Measurements from ENCODE around the gene ASPHD1.
"Not testable (repeated sequence)": the region's sequence is repeated elsewhere in the genome, so short reads cannot be mapped to it uniquely, and the experiment has no call there.

The ASPHD1 gene

GRCh38 chr16:29900102-29900887, at the start of gene ASPHD1:
TSS of gene ASPHD1 (plus strand) at chr16:29900488. CDS start at chr16:29900972, 484 bp downstream.
- peak; percentile 4 for FAIRE-seq
- DNase-seq (ENCODE audit: insufficient read length, low spot score): peak; percentile 88

GRCh38 chr16:29850998-29851397, 49.3 kb upstream of the ASPHD1 start:
- FAIRE-seq (no peak), DNase-seq (ENCODE audit: insufficient read length, low spot score) (no peak)

GRCh38 chr16:29852654-29853053, 47.6 kb upstream of the ASPHD1 start:
- no peak for FAIRE-seq

GRCh38 chr16:29854520-29855100, 45.7 kb upstream of the ASPHD1 start:
- DNase-seq (ENCODE audit: insufficient read length, low spot score) (no peak), FAIRE-seq (no peak)

More at GRCh38 chr16:29852654-29853053, 47.6 kb upstream of the ASPHD1 start:
- DNase-seq (ENCODE audit: insufficient read length, low spot score): no peak

GRCh38 chr16:29857133-29857760, 43.0 kb upstream of the ASPHD1 start:
- no peak for DNase-seq (ENCODE audit: insufficient read length, low spot score)
- FAIRE-seq: no peak

- no peak for DNase-seq (ENCODE audit: insufficient read length, low spot score)
- FAIRE-seq: no peak
Measured at GRCh38 chr16:29858149-29858849, 42.0 kb upstream of the ASPHD1 start.

- FAIRE-seq: no peak
Measured at GRCh38 chr16:29858974-29859373, 41.3 kb upstream of the ASPHD1 start.

GRCh38 chr16:29860218-29860617, 40.1 kb upstream of the ASPHD1 start:
- DNase-seq (ENCODE audit: insufficient read length, low spot score) (no peak), FAIRE-seq (no peak)

More at GRCh38 chr16:29858974-29859373, 41.3 kb upstream of the ASPHD1 start:
- DNase-seq (ENCODE audit: insufficient read length, low spot score): no peak

- DNase-seq (ENCODE audit: insufficient read length, low spot score) (peak; percentile 33), FAIRE-seq (no peak)
Measured at GRCh38 chr16:29862383-29862883, 37.9 kb upstream of the ASPHD1 start.

GRCh38 chr16:29862884-29863668, 37.2 kb upstream of the ASPHD1 start, which contains the start of gene CDIPT:
TSS of gene CDIPT (minus strand) at chr16:29863226. CDS start at chr16:29862857, 369 bp downstream.
- peak; percentile 36 for FAIRE-seq
- peak; percentile 91 for DNase-seq (ENCODE audit: insufficient read length, low spot score)

GRCh38 chr16:29863669-29863984, 36.7 kb upstream of the ASPHD1 start:
- FAIRE-seq: no peak
- no peak for DNase-seq (ENCODE audit: insufficient read length, low spot score)

- FAIRE-seq: no peak
- no peak for DNase-seq (ENCODE audit: insufficient read length, low spot score)
Measured at GRCh38 chr16:29864205-29864604, 36.1 kb upstream of the ASPHD1 start.

- FAIRE-seq (no peak), DNase-seq (ENCODE audit: insufficient read length, low spot score) (no peak)
Measured at GRCh38 chr16:29868396-29869009, 31.8 kb upstream of the ASPHD1 start.

GRCh38 chr16:29869067-29869466, 31.2 kb upstream of the ASPHD1 start:
- not testable (repeated sequence) for FAIRE-seq; DNase-seq (ENCODE audit: insufficient read length, low spot score)

- FAIRE-seq: no peak
- no peak for DNase-seq (ENCODE audit: insufficient read length, low spot score)
Measured at GRCh38 chr16:29871822-29872546, 28.3 kb upstream of the ASPHD1 start.

GRCh38 chr16:29873319-29873718, 27.0 kb upstream of the ASPHD1 start:
- FAIRE-seq (no peak), DNase-seq (ENCODE audit: insufficient read length, low spot score) (no peak)

GRCh38 chr16:29875206-29875605, 25.1 kb upstream of the ASPHD1 start:
- FAIRE-seq (no peak), DNase-seq (ENCODE audit: insufficient read length, low spot score) (no peak)

GRCh38 chr16:29876217-29876593, 24.1 kb upstream of the ASPHD1 start:
- DNase-seq (ENCODE audit: insufficient read length, low spot score) (no peak), FAIRE-seq (no peak)

- FAIRE-seq (no peak), DNase-seq (ENCODE audit: insufficient read length, low spot score) (no peak)
Measured at GRCh38 chr16:29876594-29877249, 23.6 kb upstream of the ASPHD1 start.
